22Rv1 (cell line): ENCODE measurements around the gene FABP3.
A peak's percentile ranks its signal among the peaks of the same experiment; 100 is the strongest.

Experiments
- ZFX ChIP-seq: fragments of 450-650 bp; IDR thresholded peaks from 2 replicates; pipeline ENCODE4 v1.6.1; 2017; ENCODE audit warnings: antibody characterized with exemption, borderline replicate concordance
- TF ChIP-seq, protein P1 (sequence below): fragments of 450-650 bp; IDR thresholded peaks from 2 replicates; pipeline ENCODE4 v1.5.1; 2017; ENCODE audit warnings: mild to moderate bottlenecking

DNA sequence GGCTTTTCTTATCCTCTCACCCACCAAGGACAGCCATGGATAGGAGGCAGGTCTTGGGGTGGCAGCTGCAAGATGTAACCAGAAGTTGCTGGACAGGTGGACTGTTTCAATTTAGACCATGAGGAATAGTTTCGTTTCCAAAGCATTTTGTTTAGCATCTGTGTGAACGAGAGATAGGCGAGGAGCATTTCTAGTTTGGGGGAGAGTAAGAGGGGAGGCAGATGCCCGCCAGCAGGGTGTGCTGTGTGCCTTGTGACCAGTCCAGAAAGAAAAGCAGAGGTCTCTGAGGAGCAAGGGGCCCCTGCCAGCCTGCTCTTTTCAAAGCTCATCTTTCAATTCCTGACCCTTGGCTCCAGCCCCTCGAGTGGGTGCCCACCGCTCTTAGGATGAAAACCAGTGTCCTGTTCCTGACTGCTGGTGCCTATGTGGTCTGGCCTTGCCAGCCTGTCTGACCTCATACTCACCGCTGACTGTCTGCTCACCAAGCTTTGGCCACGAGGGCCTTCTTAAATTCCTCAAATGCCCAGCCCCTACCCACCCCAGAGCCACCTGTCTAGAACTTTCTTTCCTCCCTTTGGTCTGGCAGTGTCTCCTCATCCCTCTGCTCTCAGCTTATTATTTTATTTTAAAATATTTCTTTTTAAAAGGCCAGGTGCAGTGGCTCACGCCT, 48.6 kb upstream of the FABP3 start:
- TF ChIP-seq, protein P1, sequence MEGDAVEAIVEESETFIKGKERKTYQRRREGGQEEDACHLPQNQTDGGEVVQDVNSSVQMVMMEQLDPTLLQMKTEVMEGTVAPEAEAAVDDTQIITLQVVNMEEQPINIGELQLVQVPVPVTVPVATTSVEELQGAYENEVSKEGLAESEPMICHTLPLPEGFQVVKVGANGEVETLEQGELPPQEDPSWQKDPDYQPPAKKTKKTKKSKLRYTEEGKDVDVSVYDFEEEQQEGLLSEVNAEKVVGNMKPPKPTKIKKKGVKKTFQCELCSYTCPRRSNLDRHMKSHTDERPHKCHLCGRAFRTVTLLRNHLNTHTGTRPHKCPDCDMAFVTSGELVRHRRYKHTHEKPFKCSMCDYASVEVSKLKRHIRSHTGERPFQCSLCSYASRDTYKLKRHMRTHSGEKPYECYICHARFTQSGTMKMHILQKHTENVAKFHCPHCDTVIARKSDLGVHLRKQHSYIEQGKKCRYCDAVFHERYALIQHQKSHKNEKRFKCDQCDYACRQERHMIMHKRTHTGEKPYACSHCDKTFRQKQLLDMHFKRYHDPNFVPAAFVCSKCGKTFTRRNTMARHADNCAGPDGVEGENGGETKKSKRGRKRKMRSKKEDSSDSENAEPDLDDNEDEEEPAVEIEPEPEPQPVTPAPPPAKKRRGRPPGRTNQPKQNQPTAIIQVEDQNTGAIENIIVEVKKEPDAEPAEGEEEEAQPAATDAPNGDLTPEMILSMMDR: peak; percentile 44
- no peak for TF ChIP-seq ZFX
